ENCODE measurements around the gene DIAPH3. TPM values are rescaled to one million over a fixed set of nuclear protein-coding genes. Genes with fewer than 3 reads are reported as not detected.

The DIAPH3 gene
- total RNA-seq, 3 donors from 2014 or later, result under 0.01 to 0.88 (median 0.64) TPM

- TF ChIP-seq POLR2AphosphoS5 (IDR thresholded peaks at IDR 0.05), result no peak
- TF ChIP-seq, protein P1, sequence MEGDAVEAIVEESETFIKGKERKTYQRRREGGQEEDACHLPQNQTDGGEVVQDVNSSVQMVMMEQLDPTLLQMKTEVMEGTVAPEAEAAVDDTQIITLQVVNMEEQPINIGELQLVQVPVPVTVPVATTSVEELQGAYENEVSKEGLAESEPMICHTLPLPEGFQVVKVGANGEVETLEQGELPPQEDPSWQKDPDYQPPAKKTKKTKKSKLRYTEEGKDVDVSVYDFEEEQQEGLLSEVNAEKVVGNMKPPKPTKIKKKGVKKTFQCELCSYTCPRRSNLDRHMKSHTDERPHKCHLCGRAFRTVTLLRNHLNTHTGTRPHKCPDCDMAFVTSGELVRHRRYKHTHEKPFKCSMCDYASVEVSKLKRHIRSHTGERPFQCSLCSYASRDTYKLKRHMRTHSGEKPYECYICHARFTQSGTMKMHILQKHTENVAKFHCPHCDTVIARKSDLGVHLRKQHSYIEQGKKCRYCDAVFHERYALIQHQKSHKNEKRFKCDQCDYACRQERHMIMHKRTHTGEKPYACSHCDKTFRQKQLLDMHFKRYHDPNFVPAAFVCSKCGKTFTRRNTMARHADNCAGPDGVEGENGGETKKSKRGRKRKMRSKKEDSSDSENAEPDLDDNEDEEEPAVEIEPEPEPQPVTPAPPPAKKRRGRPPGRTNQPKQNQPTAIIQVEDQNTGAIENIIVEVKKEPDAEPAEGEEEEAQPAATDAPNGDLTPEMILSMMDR (IDR thresholded peaks at IDR 0.05), result no peak
- TF ChIP-seq POLR2A (IDR thresholded peaks at IDR 0.05), result no peak
- no peaks in the 10 kb centered on the region for H3K9me3 ChIP-seq
- no peak overlapping the region for H3K4me3 ChIP-seq
- DNase-seq (ENCODE audit: low spot score in 2 of 2), result no peak
- H3K4me1 ChIP-seq, result no peaks in the 10 kb centered on the region
- no peaks in the 10 kb centered on the region for H3K36me3 ChIP-seq
- no peak overlapping the region for H3K27ac ChIP-seq
- intact Hi-C loops (cut with DNase I; ENCODE audit: low total_unique reads), result loop anchor here (5.0 kb wide), 1 partner anchor 173 kb away; no protein-coding TSS in a partner anchor
- no peaks in the 10 kb centered on the region for H3K27me3 ChIP-seq
These were observed 248.5 kb downstream of the DIAPH3 start for GRCh38 chr13:59915252-59915651.

- H3K27me3 ChIP-seq, result no peaks in the 10 kb centered on the region
- H3K27ac ChIP-seq, result no peak overlapping the region
- no peak overlapping the region for H3K4me3 ChIP-seq
- TF ChIP-seq, protein P1 (IDR thresholded peaks at IDR 0.05), result no peak
- TF ChIP-seq POLR2A (IDR thresholded peaks at IDR 0.05), result no peak
- TF ChIP-seq POLR2AphosphoS5 (IDR thresholded peaks at IDR 0.05), result no peak
- intact Hi-C loops (cut with DNase I; ENCODE audit: low total_unique reads), result no loop called here
- no peaks in the 10 kb centered on the region for H3K9me3 ChIP-seq
- no peaks in the 10 kb centered on the region for H3K36me3 ChIP-seq
- no peak for DNase-seq (ENCODE audit: low spot score in 2 of 2)
- H3K4me1 ChIP-seq, result no peaks in the 10 kb centered on the region
These were observed 249.2 kb downstream of the DIAPH3 start for GRCh38 chr13:59914556-59914955.

- Histone ChIP-seq H3K36me3 (no peaks in the 10 kb centered on the region), H3K9me3 (no peaks in the 10 kb centered on the region), H3K4me1 (no peaks in the 10 kb centered on the region), H3K27ac (no peak overlapping the region), H3K4me3 (no peak overlapping the region), H3K27me3 (no peaks in the 10 kb centered on the region)
- intact Hi-C loops (cut with DNase I; ENCODE audit: low total_unique reads), result no loop called here
- DNase-seq (ENCODE audit: low spot score in 2 of 2), result no peak
- TF ChIP-seq, protein P1 (IDR thresholded peaks at IDR 0.05), result peak in 1 of 3 donors; percentile 17
- TF ChIP-seq POLR2AphosphoS5 (IDR thresholded peaks at IDR 0.05), result no peak
- no peak for TF ChIP-seq POLR2A (IDR thresholded peaks at IDR 0.05)
These were observed 257.2 kb downstream of the DIAPH3 start for GRCh38 chr13:59906413-59907049.

DNA sequence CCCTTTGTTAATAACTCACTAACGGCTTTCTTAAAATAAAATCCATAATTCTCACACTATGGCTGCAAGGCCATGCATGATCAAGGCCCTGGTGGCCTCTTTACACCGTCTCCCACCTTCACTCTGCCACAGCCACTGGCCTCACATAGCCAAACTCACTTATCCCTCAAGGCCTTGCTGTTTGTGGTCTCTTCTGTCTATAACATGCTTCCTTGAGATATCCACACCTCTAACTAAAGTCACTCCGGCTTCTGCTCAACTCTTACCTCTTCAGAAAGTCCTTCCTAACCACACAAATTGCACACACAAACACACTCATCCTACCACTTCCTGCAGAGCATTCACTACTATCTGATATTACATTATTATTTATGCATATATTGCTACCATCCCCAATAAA, 262.5 kb downstream of the DIAPH3 start:
- intact Hi-C loops (cut with DNase I; ENCODE audit: low total_unique reads), result no loop called here
- no peak for DNase-seq (ENCODE audit: low spot score in 2 of 2)
- no peak overlapping the region for H3K4me3 ChIP-seq
- H3K27ac ChIP-seq, result no peak overlapping the region
- H3K36me3 ChIP-seq, result no peaks in the 10 kb centered on the region
- no peaks in the 10 kb centered on the region for H3K27me3 ChIP-seq
- TF ChIP-seq, protein P1 (IDR thresholded peaks at IDR 0.05), result no peak
- TF ChIP-seq POLR2A (IDR thresholded peaks at IDR 0.05), result no peak
- TF ChIP-seq POLR2AphosphoS5 (IDR thresholded peaks at IDR 0.05), result no peak
- no peaks in the 10 kb centered on the region for H3K9me3 ChIP-seq
- no peaks in the 10 kb centered on the region for H3K4me1 ChIP-seq

- intact Hi-C loops (cut with DNase I; ENCODE audit: low total_unique reads), result no loop called here
- no peak for DNase-seq (ENCODE audit: low spot score in 2 of 2)
- Histone ChIP-seq H3K4me3 (no peak overlapping the region), H3K27ac (no peak overlapping the region), H3K4me1 (no peaks in the 10 kb centered on the region), H3K36me3 (no peaks in the 10 kb centered on the region), H3K27me3 (no peaks in the 10 kb centered on the region), H3K9me3 (no peaks in the 10 kb centered on the region)
- TF ChIP-seq POLR2A (IDR thresholded peaks at IDR 0.05) (no peak), POLR2AphosphoS5 (IDR thresholded peaks at IDR 0.05) (no peak)
- TF ChIP-seq, protein P1 (IDR thresholded peaks at IDR 0.05), result no peak
These were observed 265.7 kb downstream of the DIAPH3 start for GRCh38 chr13:59898066-59898465.

Measured in breast epithelium (tissue), 4 donors.